ENCODE data around the gene INPP5D. TPM values are rescaled to one million over a fixed set of nuclear protein-coding genes. Genes with fewer than 3 reads are reported as not detected.

The INPP5D gene
- total and polyA plus RNA-seq, 2 of the 13 experiments (the other 11 are each of a cell fraction or from before 2014, with no cell fraction given) = 16.7 to 18.0 TPM

GRCh38 chr2:233061591-233062450, 1.7 kb downstream of the INPP5D start (continued):
- TF ChIP-seq FOSL2 (CRISPR knock-in tag; IDR thresholded peaks at IDR 0.05) (peak; percentile 57), ZNF672 (CRISPR knock-in tag; IDR thresholded peaks at IDR 0.05) (no peak), SRSF9 (IDR thresholded peaks at IDR 0.05; ENCODE audit: borderline replicate concordance, insufficient read depth, low read depth, low read length, poor library complexity, severe bottlenecking) (no peak), GZF1 (CRISPR knock-in tag; IDR thresholded peaks at IDR 0.05) (peak; percentile 39; the same call in 1 of the 2 replicates), WIZ (CRISPR knock-in tag; IDR thresholded peaks at IDR 0.05) (no peak), RERE (CRISPR knock-in tag; IDR thresholded peaks at IDR 0.05; ENCODE audit: low read depth) (0 out of 2 replicates have a peak, but pooled peaks have one; percentile 50), HMG20B (CRISPR knock-in tag; conservative IDR thresholded peaks at IDR 0.05) (no peak), PTBP1 (IDR thresholded peaks at IDR 0.05; ENCODE audit: low read depth, low read length, poor library complexity, severe bottlenecking) (no peak), PRDM15 (CRISPR knock-in tag; IDR thresholded peaks at IDR 0.05) (peak; percentile 32; the same call in 1 of the 2 replicates), ZNF512 (CRISPR knock-in tag; IDR thresholded peaks at IDR 0.05) (no peak), ATF7-NPFF (CRISPR knock-in tag; IDR thresholded peaks at IDR 0.05; ENCODE audit: low read depth) (0 out of 2 replicates have a peak, but pooled peaks have one; percentile 20), ZFAT (CRISPR knock-in tag; conservative IDR thresholded peaks at IDR 0.05) (no peak)
- TF ChIP-seq, protein P1, sequence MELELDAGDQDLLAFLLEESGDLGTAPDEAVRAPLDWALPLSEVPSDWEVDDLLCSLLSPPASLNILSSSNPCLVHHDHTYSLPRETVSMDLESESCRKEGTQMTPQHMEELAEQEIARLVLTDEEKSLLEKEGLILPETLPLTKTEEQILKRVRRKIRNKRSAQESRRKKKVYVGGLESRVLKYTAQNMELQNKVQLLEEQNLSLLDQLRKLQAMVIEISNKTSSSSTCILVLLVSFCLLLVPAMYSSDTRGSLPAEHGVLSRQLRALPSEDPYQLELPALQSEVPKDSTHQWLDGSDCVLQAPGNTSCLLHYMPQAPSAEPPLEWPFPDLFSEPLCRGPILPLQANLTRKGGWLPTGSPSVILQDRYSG (CRISPR knock-in tag; IDR thresholded peaks at IDR 0.05) = no peak
- TF ChIP-seq, protein P2, sequence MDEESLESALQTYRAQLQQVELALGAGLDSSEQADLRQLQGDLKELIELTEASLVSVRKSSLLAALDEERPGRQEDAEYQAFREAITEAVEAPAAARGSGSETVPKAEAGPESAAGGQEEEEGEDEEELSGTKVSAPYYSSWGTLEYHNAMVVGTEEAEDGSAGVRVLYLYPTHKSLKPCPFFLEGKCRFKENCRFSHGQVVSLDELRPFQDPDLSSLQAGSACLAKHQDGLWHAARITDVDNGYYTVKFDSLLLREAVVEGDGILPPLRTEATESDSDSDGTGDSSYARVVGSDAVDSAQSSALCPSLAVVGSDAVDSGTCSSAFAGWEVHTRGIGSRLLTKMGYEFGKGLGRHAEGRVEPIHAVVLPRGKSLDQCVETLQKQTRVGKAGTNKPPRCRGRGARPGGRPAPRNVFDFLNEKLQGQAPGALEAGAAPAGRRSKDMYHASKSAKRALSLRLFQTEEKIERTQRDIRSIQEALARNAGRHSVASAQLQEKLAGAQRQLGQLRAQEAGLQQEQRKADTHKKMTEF (CRISPR knock-in tag; IDR thresholded peaks at IDR 0.05) = peak; percentile 89
